Skeletal muscle tissue (tissue), 4 donors: ENCODE data around the gene COL15A1. TPM values are rescaled to one million over a fixed set of nuclear protein-coding genes. Genes with fewer than 3 reads are reported as not detected.

ENCODE experiments used
- H3K27ac ChIP-seq: one replicate; pipeline ENCODE4 v1.7.0; 2013; ENCODE audit warnings: mild to moderate bottlenecking, low read depth, low read length, inconsistent platforms
- H3K27me3 ChIP-seq, 3 donors: one replicate each; pipeline ENCODE4 v1.7.0; 2013; ENCODE audit warnings: low read length in 3 of 3; ENCODE audit not compliant: control insufficient read depth in 3 of 3, insufficient read depth in 3 of 3
- H3K36me3 ChIP-seq, 3 donors: one replicate each; pipeline ENCODE4 v1.7.0; 2013; ENCODE audit warnings: low read length in 3 of 3; ENCODE audit not compliant: control insufficient read depth in 3 of 3, insufficient read depth in 3 of 3
- H3K4me1 ChIP-seq, 3 donors: one replicate each; pipeline ENCODE4 v1.7.0; 2013; ENCODE audit warnings: low read length in 3 of 3, mild to moderate bottlenecking in 3 of 3; ENCODE audit not compliant: control insufficient read depth in 3 of 3, insufficient read depth in 3 of 3
- H3K4me3 ChIP-seq, 3 donors: one replicate each; pipeline ENCODE4 v1.7.0; 2013; ENCODE audit warnings: low read length in 3 of 3
- H3K9ac ChIP-seq, 3 donors: one replicate each; pipeline ENCODE4 v1.7.0; 2013; ENCODE audit warnings: low read length in 3 of 3, mild to moderate bottlenecking in 3 of 3, moderate library complexity in 2 of 3, low read depth in 1 of 3
- H3K9me3 ChIP-seq, 3 donors: one replicate each; pipeline ENCODE4 v1.7.0; 2013; ENCODE audit warnings: low read length in 3 of 3; ENCODE audit not compliant: control insufficient read depth in 3 of 3
- total RNA-seq: library from RNA; depleted of rRNA; stranded (reverse); fragments of >200 nt; gene quantifications from one replicate; pipeline ENCODE4 v1.2.3, GENCODE V29; 2014
- donor health status: Osteomylitis.

The COL15A1 gene
- total RNA-seq, 1 donor from 2014 or later = 178 TPM

DNA sequence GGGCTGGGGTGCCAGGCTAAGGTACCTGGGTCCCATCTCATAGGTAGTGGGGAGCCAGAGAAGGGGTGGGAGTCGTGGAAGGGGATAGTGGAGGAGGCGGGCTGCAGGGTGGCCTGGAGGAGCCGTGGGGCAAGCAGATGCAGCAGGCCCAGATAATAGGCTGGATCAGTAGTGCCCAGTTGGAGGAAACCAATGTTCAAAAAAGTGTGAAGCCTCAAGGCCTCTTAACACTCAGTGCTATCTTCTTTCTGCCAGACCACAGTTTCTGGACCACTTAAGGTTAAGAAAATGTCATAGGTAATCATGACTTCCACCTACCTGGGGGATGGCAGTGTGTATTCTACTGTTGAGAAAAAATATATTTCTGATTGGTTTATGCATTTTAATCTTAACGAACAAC is 97.9 kb downstream of the COL15A1 start:
- Histone ChIP-seq H3K9ac (no peak overlapping the region), H3K4me1 (peaks cover 0 to 4% (median 2%) of the 10 kb centered on the region in 3 donors), H3K27ac (no peak overlapping the region), H3K27me3 (no peaks in the 10 kb centered on the region), H3K9me3 (peaks cover 0 to 3% (median 0%) of the 10 kb centered on the region in 3 donors), H3K4me3 (no peak overlapping the region), H3K36me3 (peaks cover 6 to 27% (median 6%) of the 10 kb centered on the region in 3 donors)

DNA sequence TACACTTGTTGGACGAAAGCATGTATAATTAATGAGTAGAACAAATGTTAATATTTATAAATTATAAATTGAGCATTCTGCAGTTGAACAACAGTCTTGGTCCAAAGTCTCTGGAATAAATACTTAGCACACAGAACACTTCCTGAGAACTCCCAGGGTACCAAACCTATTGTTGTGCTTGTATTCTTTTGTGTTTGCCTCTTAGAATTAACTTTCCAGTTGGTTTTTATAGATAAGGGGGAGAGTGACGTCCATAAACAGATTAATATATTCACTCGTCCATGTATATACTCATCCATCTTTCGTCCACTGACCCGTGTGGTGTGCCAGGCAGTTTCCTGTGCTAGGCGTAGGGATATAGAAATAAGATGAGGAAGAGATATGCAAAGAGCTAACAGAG is 98.9 kb downstream of the COL15A1 start:
- no peak overlapping the region for H3K27ac ChIP-seq
- H3K4me1 ChIP-seq = peaks cover 0 to 4% (median 2%) of the 10 kb centered on the region in 3 donors
- H3K36me3 ChIP-seq = peaks cover 5 to 27% (median 6%) of the 10 kb centered on the region in 3 donors
- H3K9me3 ChIP-seq = peaks cover 0 to 3% (median 0%) of the 10 kb centered on the region in 3 donors
- H3K9ac ChIP-seq = no peak overlapping the region
- H3K27me3 ChIP-seq = no peaks in the 10 kb centered on the region
- H3K4me3 ChIP-seq = no peak overlapping the region

DNA sequence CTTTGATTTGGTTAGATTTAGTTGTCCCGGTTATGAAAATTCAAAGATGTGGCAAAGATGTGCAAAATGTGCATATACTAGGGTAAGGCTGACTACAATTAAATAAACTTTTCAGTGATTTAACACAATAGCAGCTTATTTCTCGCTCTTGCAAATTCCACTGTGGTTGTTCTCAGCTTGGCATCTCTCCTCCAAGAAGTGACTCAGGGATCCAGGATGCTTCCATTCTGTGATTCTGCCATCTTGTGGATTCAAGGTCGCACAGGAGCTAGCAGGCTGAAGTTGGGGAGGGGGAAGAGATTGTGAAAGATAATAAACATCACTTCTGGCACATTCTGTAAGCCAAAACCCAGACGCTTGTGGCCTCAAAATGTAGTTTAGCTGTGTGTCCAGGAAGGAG is 101.1 kb downstream of the COL15A1 start:
- Histone ChIP-seq H3K4me1 (peaks cover 0 to 5% (median under 1%) of the 10 kb centered on the region in 3 donors), H3K9ac (no peak overlapping the region), H3K36me3 (peaks cover 6 to 36% (median 6%) of the 10 kb centered on the region in 3 donors), H3K9me3 (peaks cover 0 to 3% (median 0%) of the 10 kb centered on the region in 3 donors), H3K27ac (no peak overlapping the region), H3K4me3 (no peak overlapping the region), H3K27me3 (no peaks in the 10 kb centered on the region)

DNA sequence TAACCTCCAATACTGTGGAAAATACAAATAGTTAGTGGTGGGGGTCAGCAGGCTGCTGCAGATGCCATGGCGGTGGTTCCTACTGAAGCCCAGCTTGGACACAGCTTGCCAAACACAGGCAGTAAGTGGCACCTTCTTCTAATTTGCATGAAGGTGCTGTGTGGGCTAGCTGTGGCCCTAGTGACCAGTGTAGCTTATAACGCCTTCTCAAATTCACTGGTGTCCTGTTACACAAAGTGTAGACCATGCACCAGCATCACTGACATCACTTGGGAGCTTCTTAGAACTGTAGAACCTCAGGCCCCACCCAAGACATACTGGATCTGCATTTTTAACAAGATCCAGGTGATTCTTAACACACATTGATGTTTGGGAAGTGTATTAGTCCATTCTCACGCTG is 102.4 kb downstream of the COL15A1 start:
- Histone ChIP-seq H3K36me3 (peaks cover 6 to 39% (median 6%) of the 10 kb centered on the region in 3 donors), H3K9me3 (peaks cover 0 to 3% (median 0%) of the 10 kb centered on the region in 3 donors), H3K4me3 (no peak overlapping the region), H3K27me3 (no peaks in the 10 kb centered on the region), H3K4me1 (peaks cover 0 to 5% (median 0%) of the 10 kb centered on the region in 3 donors), H3K9ac (no peak overlapping the region), H3K27ac (no peak overlapping the region)

DNA sequence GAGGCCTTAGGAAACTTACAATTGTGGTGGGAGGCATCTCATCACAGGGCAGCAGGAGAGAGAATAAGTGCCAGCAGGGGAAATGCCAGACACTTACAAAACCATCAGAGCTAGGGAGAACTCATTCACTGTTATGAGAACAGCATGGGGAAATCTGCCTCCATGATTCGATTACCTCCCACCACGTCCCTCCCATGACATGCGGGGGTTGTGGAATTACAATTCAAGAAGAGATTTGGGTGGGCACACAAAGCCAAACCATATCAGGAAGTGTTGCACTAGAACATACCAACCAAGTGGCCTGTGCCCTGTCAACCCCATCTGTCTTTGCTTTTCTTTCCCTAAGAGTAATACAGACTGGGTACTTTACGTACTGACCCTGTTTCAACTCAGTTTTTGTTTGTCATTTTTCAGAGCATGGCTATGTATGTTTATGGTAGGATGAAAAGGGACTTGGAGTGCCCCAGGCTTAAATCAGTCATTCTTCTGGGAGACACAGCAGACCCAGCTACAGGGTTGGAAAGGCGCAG is 102.9 kb downstream of the COL15A1 start:
- H3K27me3 ChIP-seq = no peaks in the 10 kb centered on the region
- H3K27ac ChIP-seq = no peak overlapping the region
- H3K4me3 ChIP-seq = no peak overlapping the region
- peaks cover 6 to 39% (median 6%) of the 10 kb centered on the region in 3 donors for H3K36me3 ChIP-seq
- H3K9ac ChIP-seq = no peak overlapping the region
- peaks cover 0 to 5% (median 0%) of the 10 kb centered on the region in 3 donors for H3K4me1 ChIP-seq
- H3K9me3 ChIP-seq = peaks cover 0 to 3% (median 0%) of the 10 kb centered on the region in 3 donors

DNA sequence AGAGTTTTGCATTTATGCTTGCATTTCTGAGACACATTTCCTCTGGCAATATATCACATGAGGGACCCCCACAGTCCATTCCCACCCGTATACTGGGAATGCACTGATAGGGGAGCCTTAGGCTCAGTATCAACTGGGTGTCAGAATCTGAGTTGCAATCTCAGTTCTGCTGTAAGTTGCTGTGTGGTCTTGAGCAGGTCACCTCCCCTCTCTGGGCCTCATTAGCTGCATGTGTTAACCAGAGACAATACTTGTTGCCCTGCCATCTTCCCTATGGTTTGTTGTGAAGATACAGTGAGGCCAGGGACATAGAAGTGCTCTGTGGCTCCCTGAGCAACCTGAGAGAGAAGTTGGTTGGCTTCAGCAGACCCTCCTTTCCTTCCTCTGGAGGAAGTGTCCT is 105.5 kb downstream of the COL15A1 start:
- peaks cover 0 to 3% (median 0%) of the 10 kb centered on the region in 3 donors for H3K9me3 ChIP-seq
- H3K27ac ChIP-seq = no peak overlapping the region

DNA sequence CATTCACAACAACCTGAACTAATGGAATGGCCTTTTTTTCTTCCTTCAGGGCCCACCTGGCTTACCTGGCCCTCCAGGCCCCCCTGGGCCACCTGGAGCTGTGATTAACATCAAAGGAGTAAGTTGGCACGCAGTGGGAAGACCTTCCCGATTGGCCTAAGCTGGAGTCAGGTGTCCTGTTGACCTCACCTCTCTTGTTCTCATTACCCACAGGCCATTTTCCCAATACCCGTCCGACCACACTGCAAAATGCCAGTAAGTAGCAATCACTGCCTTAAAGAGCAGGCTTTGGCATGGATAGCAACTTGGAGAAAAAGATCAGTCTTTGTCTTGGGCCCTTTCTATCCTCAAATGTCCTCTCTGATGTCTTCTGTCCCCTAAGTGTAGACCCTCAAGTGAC is 105.9 kb downstream of the COL15A1 start:
- H3K4me1 ChIP-seq = peaks cover 0 to 2% (median 0%) of the 10 kb centered on the region in 3 donors
- H3K36me3 ChIP-seq = peaks cover 6 to 37% (median 15%) of the 10 kb centered on the region in 3 donors
- H3K27me3 ChIP-seq = no peaks in the 10 kb centered on the region
- H3K27ac ChIP-seq = no peak overlapping the region
- H3K4me3 ChIP-seq = no peak overlapping the region
- H3K9ac ChIP-seq = no peak overlapping the region
- no peaks in the 10 kb centered on the region for H3K9me3 ChIP-seq

More for the DNA sequence above, 105.5 kb downstream of the COL15A1 start:
- Histone ChIP-seq H3K4me1 (peaks cover 0 to 2% (median 0%) of the 10 kb centered on the region in 3 donors), H3K36me3 (peaks cover 6 to 40% (median 15%) of the 10 kb centered on the region in 3 donors), H3K4me3 (no peak overlapping the region), H3K9ac (no peak overlapping the region), H3K27me3 (no peaks in the 10 kb centered on the region)

DNA sequence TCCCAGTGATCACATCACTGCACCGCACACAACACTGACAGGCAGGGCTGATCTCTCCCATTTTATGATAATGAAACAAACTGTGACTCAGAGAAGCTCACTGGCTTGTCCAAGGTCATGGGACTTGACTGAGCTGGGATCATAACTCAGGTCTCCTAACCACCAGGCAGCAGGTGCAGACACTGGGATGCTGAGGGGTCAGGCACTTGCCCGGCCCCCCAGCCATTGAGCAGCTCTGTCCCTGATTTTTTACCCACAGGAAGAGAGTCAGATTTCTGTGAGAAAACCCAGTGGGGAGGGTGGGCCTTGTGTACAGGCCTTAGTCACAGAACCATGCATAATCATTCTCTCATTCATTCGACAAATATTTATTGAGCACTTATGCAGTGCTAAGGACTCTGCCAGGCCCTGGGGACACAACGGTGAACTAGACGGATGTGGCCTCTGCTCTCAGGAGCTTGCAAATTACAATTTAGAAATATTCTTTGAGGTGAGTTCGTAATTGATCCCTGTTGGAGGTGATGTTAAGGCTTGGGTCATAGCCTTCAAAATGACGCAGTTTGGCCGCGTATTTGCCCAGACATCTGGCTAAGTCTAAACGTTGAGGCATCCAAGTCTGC is 106.7 kb downstream of the COL15A1 start:
- no peak overlapping the region for H3K27ac ChIP-seq
- H3K4me3 ChIP-seq = no peak overlapping the region
- peaks cover 0 to 2% (median 0%) of the 10 kb centered on the region in 3 donors for H3K4me1 ChIP-seq
- no peak overlapping the region for H3K9ac ChIP-seq
- H3K36me3 ChIP-seq = peaks cover 6 to 35% (median 15%) of the 10 kb centered on the region in 3 donors
- no peaks in the 10 kb centered on the region for H3K27me3 ChIP-seq
- no peaks in the 10 kb centered on the region for H3K9me3 ChIP-seq

DNA sequence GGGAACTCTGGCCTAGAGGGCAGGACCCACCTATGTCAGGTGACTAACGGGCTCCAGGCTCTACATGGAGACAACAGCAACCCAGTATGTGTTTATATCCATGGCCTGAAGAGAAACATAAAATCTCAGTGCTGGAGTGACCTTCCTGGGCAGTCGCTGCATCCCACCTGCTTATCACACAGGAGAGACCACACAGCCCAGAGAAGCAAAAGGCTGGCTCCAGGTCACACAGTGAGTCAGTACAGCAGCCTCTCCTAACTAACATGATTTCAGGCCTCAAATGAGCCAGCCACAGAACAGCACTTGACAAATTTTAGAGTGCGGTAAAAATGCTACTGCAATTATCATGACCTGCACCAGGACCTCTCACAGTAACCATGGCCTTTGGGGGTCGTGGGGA is 107.2 kb downstream of the COL15A1 start:
- no peak overlapping the region for H3K9ac ChIP-seq
- no peak overlapping the region for H3K27ac ChIP-seq
- H3K4me3 ChIP-seq = no peak overlapping the region
- H3K4me1 ChIP-seq = peaks cover 0 to 2% (median 0%) of the 10 kb centered on the region in 3 donors
- H3K27me3 ChIP-seq = no peaks in the 10 kb centered on the region
- no peaks in the 10 kb centered on the region for H3K9me3 ChIP-seq
- H3K36me3 ChIP-seq = peaks cover 3 to 35% (median 15%) of the 10 kb centered on the region in 3 donors

DNA sequence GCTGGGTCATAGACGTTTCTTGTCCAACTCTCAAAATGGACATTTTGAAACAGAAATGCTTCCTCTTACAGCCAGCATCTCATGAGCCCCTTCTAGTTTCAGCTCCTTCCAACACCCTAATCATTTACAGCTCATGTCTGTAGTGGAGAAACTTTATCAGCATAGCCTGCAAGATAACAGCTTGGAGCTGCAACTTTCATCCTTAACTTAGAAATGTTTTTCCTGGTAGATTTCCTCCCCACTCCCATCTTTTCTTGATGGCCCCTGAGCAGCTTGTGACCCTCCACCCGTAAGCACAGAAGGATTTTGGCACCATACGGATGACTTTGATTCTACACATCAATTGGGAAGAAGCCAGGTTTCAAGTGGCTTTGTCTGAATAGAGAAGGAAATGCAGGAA is 107.7 kb downstream of the COL15A1 start:
- Histone ChIP-seq H3K4me1 (peaks cover 0 to 2% (median 0%) of the 10 kb centered on the region in 3 donors), H3K27me3 (no peaks in the 10 kb centered on the region), H3K9ac (no peak overlapping the region), H3K4me3 (no peak overlapping the region), H3K9me3 (no peaks in the 10 kb centered on the region), H3K36me3 (peaks cover 0 to 35% (median 15%) of the 10 kb centered on the region in 3 donors), H3K27ac (no peak overlapping the region)
